ENCODE measurements around the gene XCL2. TPM values are rescaled to one million over a fixed set of nuclear protein-coding genes. Genes with fewer than 3 reads are reported as not detected.

XCL2 gene
- total and polyA plus RNA-seq, 2 of the 8 experiments (the other 6 are each of a cell fraction or from before 2014, with no cell fraction given), result not detected

DNA sequence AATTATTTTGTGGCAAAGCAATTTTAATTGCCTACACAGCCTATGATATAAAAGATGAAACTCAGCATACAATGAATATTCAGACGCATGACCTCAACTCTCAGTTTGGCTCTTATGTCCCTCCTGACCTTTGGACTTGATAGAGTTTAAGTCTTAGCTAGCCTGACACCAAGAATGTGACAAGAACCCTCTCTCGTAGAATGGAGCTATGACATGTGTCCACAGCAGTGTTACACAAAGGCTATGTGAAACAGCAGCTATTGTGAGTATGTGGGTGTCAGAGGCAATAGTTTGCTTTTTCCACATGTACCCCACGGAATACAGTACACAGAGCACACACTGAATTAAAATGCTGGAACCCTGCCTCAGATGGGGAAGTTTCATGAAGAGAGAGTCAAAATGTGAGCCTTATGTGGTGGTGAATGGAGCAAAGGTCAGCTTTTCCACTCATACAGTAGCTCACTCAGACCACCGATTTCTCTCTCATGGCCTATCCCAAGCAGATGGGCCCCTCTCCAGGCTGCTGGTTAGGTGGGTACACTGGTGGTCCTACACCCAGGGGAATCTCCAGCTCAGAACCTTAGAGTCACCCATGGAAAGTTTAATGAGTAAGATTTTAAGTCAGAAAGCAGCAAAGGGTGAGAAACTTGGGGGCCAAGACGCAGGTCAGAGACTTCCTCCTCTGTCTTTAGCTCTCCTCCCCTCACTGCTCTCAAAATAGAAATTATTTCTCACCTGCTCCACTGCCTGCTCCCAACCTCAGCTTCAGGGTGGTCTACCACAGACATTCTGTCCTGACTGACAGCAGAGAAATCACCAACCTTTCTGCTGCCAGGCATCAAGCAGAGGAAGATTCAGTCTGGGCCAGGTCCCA, 10.1 kb upstream of the XCL2 start (continued):
- TF ChIP-seq, protein P1, sequence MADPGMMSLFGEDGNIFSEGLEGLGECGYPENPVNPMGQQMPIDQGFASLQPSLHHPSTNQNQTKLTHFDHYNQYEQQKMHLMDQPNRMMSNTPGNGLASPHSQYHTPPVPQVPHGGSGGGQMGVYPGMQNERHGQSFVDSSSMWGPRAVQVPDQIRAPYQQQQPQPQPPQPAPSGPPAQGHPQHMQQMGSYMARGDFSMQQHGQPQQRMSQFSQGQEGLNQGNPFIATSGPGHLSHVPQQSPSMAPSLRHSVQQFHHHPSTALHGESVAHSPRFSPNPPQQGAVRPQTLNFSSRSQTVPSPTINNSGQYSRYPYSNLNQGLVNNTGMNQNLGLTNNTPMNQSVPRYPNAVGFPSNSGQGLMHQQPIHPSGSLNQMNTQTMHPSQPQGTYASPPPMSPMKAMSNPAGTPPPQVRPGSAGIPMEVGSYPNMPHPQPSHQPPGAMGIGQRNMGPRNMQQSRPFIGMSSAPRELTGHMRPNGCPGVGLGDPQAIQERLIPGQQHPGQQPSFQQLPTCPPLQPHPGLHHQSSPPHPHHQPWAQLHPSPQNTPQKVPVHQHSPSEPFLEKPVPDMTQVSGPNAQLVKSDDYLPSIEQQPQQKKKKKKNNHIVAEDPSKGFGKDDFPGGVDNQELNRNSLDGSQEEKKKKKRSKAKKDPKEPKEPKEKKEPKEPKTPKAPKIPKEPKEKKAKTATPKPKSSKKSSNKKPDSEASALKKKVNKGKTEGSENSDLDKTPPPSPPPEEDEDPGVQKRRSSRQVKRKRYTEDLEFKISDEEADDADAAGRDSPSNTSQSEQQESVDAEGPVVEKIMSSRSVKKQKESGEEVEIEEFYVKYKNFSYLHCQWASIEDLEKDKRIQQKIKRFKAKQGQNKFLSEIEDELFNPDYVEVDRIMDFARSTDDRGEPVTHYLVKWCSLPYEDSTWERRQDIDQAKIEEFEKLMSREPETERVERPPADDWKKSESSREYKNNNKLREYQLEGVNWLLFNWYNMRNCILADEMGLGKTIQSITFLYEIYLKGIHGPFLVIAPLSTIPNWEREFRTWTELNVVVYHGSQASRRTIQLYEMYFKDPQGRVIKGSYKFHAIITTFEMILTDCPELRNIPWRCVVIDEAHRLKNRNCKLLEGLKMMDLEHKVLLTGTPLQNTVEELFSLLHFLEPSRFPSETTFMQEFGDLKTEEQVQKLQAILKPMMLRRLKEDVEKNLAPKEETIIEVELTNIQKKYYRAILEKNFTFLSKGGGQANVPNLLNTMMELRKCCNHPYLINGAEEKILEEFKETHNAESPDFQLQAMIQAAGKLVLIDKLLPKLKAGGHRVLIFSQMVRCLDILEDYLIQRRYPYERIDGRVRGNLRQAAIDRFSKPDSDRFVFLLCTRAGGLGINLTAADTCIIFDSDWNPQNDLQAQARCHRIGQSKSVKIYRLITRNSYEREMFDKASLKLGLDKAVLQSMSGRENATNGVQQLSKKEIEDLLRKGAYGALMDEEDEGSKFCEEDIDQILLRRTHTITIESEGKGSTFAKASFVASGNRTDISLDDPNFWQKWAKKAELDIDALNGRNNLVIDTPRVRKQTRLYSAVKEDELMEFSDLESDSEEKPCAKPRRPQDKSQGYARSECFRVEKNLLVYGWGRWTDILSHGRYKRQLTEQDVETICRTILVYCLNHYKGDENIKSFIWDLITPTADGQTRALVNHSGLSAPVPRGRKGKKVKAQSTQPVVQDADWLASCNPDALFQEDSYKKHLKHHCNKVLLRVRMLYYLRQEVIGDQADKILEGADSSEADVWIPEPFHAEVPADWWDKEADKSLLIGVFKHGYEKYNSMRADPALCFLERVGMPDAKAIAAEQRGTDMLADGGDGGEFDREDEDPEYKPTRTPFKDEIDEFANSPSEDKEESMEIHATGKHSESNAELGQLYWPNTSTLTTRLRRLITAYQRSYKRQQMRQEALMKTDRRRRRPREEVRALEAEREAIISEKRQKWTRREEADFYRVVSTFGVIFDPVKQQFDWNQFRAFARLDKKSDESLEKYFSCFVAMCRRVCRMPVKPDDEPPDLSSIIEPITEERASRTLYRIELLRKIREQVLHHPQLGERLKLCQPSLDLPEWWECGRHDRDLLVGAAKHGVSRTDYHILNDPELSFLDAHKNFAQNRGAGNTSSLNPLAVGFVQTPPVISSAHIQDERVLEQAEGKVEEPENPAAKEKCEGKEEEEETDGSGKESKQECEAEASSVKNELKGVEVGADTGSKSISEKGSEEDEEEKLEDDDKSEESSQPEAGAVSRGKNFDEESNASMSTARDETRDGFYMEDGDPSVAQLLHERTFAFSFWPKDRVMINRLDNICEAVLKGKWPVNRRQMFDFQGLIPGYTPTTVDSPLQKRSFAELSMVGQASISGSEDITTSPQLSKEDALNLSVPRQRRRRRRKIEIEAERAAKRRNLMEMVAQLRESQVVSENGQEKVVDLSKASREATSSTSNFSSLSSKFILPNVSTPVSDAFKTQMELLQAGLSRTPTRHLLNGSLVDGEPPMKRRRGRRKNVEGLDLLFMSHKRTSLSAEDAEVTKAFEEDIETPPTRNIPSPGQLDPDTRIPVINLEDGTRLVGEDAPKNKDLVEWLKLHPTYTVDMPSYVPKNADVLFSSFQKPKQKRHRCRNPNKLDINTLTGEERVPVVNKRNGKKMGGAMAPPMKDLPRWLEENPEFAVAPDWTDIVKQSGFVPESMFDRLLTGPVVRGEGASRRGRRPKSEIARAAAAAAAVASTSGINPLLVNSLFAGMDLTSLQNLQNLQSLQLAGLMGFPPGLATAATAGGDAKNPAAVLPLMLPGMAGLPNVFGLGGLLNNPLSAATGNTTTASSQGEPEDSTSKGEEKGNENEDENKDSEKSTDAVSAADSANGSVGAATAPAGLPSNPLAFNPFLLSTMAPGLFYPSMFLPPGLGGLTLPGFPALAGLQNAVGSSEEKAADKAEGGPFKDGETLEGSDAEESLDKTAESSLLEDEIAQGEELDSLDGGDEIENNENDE (IDR thresholded peaks at IDR 0.05; ENCODE audit: insufficient replicate concordance, low read length), result no peak
- TF ChIP-seq SP4 (IDR thresholded peaks at IDR 0.05; ENCODE audit: low read length) (no peak), HDAC6 (IDR thresholded peaks at IDR 0.05; ENCODE audit: low read depth, low read length) (no peak), PHF8 (conservative IDR thresholded peaks at IDR 0.05; ENCODE audit: low read depth, low read length) (no peak), POU5F1 (IDR thresholded peaks at IDR 0.05; ENCODE audit: low read depth, low read length) (no peak), KDM5A (IDR thresholded peaks at IDR 0.05; ENCODE audit: low read length) (no peak)
- TF ChIP-seq, protein P2, sequence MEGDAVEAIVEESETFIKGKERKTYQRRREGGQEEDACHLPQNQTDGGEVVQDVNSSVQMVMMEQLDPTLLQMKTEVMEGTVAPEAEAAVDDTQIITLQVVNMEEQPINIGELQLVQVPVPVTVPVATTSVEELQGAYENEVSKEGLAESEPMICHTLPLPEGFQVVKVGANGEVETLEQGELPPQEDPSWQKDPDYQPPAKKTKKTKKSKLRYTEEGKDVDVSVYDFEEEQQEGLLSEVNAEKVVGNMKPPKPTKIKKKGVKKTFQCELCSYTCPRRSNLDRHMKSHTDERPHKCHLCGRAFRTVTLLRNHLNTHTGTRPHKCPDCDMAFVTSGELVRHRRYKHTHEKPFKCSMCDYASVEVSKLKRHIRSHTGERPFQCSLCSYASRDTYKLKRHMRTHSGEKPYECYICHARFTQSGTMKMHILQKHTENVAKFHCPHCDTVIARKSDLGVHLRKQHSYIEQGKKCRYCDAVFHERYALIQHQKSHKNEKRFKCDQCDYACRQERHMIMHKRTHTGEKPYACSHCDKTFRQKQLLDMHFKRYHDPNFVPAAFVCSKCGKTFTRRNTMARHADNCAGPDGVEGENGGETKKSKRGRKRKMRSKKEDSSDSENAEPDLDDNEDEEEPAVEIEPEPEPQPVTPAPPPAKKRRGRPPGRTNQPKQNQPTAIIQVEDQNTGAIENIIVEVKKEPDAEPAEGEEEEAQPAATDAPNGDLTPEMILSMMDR (IDR thresholded peaks at IDR 0.05; ENCODE audit: control extremely low read depth in 1 of 3, insufficient read depth in 1 of 3, low read depth in 1 of 3, low read length in 3 of 3), result no peak
